Daoy (cell line): ENCODE data around the gene R3HDM2. TPM values are rescaled to one million over a fixed set of nuclear protein-coding genes. Genes with fewer than 3 reads are reported as not detected.
A peak's percentile ranks its signal among the peaks of the same experiment; 100 is the strongest.
"Not testable (repeated sequence)": the region's sequence is repeated elsewhere in the genome, so short reads cannot be mapped to it uniquely, and the experiment has no call there.

Source experiments
- DNase-seq: peaks from one replicate; pipeline ENCODE4 v3.0.0-alpha.2; 2015; ENCODE audit warnings: low read depth
- total RNA-seq: library from RNA; depleted of rRNA; stranded (reverse); fragments of >200 nt; shearing (Covaris generic); gene quantifications from 2 replicates; pipeline ENCODE4 v1.2.3, GENCODE V29; 2014

Gene R3HDM2
- total RNA-seq, 1 experiment from 2014 or later, result 11.3 TPM

DNA sequence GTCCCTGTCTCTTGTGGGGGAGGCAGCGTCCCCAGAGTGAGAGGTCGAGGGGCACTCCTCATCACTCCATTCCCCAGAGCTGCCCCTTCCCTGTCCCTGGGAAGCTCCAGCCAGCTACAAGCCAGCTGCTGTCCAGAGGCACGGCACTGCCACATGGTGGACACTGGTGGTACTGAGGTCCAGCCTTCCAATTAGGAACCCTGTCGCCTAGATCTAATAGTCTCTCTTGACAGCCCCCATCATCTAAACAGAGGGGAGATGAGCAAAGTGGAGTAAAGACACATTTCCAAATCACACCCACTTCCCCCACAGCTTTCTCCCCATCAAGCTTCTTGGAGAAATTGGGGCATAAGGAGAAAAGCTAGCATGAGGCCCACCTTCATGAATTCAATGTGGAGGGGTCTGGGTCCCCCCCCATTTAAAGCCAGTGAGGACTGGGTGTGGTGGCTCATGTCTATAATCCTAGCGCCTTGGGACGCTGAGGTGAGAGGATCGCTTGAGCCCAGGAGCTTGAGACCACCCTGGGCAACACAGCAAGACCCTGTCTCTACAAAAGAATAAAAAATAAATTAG lies 22.2 kb upstream of the R3HDM2 start:
- peak; percentile 80 for DNase-seq

DNA sequence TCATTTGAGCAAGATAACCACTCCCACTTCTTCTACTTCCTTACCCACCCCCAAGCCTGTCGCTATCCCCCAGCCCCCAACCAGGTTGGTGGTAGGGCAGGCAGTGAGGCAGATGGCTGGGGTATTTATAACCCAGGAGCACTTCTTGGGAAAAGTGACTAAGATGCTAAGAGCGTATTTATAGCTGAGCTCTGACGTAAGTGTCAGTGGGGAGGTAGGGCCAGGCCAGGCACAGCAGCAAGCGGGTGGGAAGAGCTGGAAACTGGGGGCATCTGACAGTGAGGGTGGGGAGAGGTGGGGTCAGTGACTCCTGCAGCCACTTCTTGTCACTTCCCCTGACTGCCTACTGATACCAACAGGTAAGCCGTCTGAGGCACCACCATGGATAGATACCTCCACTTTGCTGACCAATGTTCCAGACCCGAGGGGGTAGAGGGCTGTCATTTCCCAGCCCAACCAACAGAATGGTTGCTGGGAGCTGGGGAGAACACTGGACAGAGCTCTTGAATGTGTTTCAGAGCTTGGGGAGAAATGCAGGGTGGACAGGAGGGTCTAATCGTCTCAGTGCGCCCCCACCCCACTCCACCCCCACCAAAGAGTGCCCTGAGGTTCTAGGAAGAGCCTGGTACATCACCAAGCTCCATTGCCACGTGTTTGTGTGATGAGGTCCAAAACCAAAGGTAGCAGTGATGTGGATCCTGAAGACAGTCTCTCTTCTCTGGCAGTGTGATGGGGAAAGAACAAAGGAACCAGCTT lies 21.5 kb upstream of the R3HDM2 start:
- peak; percentile 50 for DNase-seq

DNA sequence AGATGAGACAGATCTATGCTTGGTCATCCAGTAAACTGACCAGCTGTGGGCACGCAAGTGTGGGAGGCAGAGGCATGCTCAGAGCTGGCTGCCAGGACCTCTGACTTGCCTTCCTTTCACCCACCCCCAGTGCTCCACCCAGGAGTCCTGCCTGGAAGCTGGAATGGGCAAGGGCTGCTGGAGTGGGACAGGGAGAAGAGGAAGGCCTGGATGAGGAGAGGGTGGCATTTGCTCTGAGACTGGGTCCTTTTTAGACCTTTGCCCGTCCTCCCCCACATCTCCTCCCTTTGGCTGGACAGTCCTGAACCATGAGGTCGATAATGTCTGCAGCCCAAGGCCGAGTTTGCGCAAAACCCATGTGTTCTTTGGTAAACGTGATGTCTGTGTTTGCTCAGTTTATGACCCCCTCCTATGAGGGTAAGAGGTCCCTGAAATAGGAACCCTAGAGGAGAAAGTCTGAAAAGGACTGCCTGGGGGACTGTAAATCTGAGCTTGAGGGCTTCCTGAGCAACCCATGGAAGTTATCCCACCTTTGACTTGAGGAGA lies 20.5 kb upstream of the R3HDM2 start:
- no peak for DNase-seq

DNA sequence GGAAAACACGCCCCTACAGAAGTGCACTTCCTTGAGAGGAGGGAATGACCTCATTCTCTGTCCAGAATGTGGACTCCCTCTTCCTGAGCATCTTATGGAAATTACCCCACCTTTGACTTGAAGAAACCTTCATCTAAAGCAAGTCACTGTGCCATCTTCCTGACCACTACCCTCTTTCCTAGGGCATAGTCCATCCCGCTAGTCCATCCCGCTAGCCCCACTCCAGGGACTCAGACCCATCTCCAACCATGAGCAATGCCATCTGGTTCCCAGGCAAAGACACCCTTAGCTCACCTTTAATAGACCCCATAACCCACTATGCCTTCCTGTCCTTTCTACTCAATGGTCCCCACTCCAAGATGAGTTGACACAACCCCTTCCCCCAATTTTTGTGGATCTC lies 19.2 kb upstream of the R3HDM2 start:
- DNase-seq, result no peak

DNA sequence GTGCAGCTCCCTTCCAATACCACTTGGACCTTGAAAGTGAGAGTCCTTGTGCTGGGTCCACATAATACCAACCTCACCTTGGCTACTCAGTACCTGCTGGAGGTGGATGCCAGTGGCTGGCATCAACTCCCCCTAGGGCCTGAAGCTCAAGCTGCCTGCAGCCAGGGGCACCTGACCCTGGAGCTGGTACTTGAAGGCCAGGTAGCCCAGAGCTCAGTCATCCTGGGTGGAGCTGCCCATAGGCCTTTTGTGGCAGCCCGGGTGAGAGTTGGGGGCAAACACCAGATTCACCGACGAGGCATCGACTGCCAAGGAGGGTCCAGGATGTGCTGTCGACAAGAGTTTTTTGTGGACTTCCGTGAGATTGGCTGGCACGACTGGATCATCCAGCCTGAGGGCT lies 18.5 kb upstream of the R3HDM2 start:
- no peak for DNase-seq

DNA sequence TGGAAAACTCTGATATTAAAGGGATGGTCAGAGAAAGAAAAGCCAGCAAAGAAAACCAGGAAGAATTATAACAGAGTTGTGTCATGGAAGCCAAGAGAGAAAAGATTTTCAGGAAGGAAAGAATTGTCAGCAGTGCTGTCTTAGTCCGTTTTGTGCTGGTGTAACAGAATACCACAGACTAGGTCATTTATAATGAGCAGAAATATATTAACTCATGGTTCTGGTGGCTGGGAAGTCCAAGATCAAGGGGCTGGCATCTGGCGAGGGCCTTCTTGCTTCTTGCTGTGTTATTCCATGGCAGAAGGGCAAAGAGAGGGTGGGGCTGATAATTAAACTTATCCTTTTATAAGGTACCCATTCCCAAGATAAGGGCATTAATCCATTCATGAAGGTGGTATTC lies 17.8 kb upstream of the R3HDM2 start:
- DNase-seq, result no peak

DNA sequence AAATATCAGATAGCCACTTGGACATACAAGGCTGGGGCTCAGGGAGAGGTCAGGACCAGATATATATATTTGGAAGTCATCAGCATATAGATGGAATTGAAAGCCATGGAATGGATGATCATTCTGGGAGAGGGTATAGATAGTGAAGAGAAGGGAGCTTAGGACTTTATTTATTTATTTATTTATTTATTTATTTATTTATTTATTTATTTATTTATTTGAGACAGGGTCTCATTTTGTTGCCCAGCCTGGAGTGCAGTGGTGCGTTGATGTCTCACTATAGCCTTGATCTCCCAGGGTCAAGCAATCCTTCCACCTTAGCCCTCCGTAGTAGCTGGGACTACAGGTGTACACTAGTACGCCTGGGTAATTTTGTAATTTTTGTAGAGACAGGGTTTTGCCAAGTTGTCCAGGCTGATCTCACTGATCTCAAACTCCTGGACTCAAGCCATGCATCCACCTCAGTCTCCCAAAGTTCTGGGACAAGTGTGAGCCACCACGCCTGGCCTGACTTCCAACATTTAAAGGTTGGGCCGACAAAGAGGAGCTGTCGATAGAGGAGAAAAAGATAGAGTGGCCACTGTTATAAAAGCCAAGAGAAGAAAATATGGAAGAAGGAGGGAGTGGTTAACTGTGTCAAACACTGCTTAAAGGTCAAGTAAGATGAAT lies 15.6 kb upstream of the R3HDM2 start:
- no peak for DNase-seq

DNA sequence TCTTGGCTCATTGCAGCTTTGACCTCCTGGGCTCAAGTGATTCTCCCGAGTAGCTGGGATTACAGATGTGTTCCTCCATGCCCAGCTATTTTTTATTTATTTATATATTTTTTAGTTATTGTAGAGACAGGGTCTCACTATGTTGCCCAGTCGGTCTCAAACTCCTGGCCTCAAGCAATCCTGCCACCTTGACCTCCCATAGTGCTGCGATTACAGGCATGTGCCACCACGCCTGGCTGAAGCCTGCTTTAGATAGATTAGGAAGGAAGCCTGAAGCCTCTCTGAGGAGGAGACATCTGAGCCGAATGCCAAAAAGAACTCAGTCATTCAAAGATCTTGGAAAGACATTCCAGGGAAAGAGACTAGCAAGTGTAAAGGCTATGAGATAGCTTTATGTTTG lies 13.9 kb upstream of the R3HDM2 start:
- DNase-seq, result no peak

DNA sequence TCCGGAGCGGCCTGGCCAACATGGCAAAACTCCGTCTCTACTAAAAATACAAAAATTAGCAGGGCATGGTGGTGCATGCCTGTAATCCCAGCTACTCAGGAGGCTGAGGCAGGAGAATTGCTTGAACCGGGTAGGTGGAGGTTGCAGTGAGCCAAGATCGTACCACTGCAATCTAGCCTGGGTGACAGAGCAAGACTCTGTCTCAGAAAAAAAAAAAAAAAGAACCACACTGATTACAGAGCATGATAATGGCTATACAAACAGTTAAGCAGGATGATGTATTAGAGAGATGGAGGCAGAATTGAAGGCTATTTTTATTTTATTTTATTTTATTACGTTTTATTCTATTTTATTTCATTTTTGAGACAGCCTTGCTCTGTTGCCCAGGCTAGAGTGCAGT lies 13.5 kb upstream of the R3HDM2 start:
- not testable (repeated sequence) for DNase-seq

DNA sequence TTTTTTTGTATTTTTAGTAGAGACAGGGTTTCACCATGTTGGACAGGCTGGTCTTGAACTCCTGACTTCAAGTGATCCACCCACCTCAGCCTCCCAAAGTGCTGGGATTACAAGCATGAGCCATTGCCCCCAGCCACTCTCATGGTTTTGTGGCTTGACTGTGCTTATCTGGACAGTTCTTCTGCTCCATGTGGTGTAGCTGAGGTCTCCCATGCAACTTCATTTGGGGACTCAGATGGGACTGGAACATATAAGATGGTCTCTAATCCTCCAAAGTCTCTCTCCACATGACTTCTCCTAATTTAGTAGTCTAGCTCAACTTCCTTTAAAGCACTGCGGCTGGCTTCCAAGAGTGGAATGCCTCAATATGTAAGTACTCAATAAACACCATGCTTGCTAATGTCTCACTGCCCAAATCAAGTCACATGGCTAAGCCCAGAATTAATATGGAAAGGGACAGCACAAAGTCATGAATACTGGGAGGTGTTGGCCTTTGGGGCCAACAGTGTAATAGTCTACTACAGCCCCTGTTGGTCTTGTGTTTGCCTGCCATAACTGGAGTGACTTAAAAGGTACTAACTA lies 11.1 kb upstream of the R3HDM2 start:
- DNase-seq, result no peak

DNA sequence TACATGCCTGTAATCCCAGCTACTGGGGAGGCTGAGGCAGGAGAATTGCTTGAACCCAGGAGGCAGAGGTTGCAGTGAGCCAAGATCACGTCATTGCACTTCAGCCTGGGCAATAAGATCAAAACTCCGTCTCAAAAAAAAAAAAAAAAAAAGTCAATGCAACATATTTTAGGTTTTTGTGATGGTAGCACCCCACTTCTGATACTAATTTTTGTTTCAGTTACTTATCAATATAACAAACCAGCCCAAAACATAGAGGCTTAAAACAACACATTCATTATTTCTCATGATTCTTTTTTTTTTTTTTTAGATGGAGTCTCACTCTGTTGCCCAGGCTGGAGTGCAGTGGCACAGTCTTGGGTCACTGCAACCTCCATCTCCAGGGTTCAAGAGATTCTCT lies 10.6 kb upstream of the R3HDM2 start:
- not testable (repeated sequence) for DNase-seq

DNA sequence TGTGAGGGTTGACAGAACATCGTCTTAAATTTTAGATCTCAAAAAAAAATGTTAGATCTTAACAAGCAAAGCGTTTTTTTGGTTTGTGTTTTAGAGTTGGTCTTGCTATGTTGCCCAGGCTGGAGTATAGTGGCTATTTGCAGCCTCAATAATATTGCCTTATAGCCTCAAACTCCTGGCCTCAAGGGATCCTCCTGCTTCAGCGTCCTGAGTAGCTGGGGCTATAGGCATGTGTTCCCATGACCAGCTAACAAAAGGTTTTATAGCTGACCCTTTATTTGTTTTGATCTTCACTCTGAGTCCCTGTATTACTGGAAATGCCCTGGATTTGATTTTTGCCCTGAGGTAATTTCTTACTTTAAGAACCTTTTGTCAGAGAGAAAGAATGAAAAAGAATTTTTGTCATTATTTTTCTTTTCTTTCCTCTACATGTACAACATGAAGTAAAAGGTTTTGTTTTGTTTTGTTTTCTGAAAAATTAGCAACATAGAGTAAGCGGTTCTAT lies 9.0 kb upstream of the R3HDM2 start:
- DNase-seq, result no peak

DNA sequence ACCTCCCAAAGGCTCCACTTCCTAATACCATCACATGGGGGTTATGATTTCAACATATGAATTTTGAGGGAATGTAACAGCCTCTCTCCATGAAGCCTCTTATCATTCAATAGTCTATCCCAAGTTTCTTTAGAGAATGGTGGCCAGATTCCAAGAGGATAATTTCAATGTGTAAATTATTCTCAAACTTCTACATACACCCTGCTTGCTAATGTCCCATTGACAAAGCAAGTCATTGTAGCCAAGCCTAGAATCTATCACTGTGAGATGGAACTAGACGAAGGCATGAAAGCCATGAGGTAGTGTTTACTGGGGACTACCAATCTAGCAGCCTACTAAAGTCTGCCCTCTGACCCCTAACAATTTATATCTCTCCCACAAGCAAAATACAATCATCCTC lies 7.6 kb upstream of the R3HDM2 start:
- DNase-seq, result no peak

DNA sequence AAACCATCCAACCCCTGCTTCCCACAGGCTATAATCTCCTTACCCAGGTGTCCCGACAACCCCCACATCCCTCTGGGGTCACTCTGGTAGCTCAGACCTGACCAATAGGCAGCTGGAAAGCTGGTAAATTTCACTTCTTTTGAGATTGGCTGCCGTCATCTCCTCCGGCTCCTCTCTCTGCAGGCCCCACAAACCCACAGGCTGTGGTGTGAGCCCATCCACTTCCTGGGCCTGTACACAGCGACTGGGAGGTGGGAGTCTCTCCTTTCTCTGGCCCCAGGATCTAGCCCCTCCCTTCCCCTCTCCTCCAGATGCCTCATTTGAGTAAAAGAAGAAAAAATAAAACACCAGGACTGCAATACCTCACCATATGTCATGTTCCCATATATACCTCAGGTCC lies 4.5 kb upstream of the R3HDM2 start:
- DNase-seq, result no peak

DNA sequence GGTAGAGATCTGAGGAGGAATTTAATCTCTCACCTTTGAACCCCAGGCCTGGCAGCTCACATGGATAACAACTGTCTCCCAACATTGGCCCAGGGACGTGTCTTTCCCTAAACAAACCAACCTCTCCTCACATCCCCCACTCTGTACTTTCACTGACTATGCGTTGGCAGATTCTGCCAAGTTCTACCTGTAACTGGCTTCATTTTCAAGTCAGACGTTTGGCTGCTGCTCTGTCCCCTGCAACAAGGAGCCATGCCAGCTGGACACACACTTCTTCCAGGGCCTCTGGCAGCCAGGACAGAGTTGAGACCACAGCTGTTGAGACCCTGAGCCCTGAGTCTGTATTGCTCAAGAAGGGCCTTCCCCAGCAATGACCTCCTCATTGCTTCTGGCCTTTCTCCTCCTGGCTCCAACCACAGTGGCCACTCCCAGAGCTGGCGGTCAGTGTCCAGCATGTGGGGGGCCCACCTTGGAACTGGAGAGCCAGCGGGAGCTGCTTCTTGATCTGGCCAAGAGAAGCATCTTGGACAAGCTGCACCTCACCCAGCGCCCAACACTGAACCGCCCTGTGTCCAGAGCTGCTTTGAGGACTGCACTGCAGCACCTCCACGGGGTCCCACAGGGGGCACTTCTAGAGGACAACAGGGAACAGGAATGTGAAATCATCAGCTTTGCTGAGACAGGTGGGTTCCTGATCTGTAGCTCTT lies 3.8 kb upstream of the R3HDM2 start, which contains the start of gene INHBC:
INHBC (plus strand) TSS at position 268 of the 707 bp plus-strand sequence; CDS start at position 371, 103 bp downstream.
- no peak for DNase-seq

DNA sequence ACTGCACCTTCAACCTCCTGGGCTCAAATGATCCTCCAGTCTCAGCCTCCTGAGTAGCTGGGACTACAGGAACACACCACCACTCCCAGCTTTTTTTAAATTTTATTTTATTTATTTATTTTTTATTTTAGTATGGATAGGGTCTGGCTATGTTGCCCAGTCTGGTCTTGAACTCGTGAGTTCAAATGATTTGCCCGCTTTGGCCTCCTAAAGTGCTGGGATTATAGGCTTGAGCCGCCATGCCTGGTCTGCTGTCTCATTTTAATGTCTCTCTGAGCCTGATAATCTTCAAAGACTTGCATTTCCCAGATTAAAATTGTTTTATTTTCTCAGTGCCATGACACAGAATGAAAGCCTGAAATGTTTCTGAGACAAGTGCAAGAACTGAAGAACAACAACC lies 2.5 kb upstream of the R3HDM2 start:
- DNase-seq, result no peak

DNA sequence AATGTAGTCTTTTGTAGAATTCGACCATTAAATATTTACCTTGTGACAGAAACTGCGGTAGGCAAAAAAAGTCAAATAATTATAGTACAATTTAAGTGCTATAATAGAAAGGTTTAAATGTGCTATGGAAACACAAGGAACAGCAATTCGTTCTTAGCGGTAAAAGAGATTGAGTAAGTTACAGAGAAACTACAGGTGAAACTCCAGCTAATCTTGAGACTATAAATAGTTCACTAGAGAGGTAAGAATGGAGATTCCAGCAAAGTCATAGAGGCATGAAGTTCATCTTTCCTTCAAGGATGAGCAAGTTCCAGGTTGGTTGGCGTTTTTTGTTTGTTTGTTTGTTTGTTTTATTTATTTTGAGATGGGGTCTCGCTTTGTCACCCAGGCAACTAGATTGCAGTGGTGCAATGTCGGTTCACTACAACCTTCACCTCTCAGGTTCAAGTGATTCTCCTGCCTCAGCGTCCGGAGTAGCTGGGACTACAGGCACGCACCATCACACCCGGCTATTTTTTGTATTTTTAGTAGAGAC lies 878 bp upstream of the R3HDM2 start:
- DNase-seq, result no peak

DNA sequence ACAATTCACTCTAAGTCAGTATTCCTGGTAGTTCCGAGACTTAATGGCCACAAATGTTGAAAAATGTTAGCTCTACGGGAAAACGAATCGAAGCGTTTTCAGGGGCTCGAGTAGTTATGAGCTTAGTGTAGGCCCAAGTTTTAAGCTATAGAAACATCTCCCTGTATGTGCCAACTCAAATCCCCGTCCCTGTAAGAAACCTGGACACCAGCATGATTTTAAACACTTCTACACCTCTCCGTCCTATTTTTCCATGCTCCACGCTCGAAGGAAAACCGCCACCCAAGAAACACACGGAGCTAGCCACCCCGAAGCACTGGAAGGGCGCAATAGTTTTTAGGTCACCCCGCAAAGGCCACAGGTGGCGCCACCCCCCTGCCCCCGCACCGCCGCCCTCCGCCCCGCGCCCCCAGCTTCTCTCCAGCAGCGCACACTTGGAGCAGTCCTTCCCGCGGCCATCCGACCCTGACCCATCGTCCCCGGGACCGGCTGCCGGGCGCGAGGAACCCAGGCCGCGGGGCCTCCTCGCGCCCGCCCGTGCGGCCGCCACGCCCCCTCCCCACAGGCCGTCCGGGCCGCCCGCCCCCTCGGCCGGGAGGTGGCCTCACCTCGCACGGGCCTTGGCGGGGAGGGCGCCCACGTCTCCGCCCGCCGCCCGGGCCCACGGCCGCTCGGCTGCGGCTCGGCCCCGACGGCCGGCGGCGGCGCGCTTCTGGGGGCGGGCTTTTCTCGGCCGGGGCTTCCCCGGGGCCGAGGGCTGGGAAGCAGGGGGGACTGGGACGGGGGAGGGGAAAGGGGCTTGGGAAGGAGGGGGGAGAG lies 522 bp downstream of the R3HDM2 start:
- no peak for DNase-seq

DNA sequence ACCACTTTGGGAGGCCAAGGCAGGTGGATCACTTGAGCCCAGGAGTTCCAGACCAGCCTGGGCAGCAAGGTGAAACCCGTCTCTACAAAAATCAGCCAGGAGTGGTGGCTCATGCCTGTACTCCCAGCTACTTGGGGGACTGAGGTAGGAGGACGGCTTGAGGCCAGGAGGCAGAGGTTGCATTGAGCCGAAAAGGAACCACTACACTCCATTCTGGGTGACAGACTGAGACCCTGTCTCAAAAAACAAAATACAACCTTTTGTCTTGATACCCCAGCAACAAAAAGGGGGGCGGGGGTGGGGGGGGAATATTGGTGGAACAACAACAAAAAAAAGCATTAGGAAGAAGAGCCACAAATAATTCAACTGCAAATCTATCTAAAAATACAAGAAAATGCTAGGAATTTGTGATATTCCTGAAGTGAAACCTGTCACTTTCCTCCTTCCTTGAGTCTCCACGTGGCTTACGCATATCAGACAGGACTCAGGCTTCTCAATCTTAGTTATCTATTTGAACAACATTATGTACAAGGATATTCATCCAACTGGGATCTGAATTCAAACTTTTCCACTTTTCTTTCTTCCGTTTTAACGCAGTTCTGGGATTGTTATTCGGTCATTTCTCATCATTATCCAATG lies 1.3 kb downstream of the R3HDM2 start:
- no peak for DNase-seq

DNA sequence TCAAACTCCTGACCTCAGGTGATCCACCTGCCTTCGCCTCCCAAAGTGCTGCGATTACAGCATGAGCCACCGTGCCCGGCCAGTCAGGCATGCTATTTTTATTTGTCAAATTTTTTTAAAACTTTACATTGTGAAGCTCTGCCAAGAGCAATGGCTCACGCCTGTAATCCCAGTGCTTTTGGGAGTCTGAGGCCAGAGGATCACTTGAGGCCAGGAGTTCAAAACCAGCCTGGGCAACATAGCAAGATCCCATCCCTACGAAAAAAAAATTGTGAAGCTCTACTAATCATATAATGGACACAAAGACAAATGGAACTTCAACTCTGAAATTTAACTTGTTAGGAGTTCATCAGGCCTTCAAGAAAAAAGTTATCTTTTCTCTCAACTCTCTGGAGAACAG lies 1.9 kb downstream of the R3HDM2 start:
- no peak for DNase-seq
